ENCODE measurements around the gene PRPF18.

The PRPF18 gene

GRCh38 chr10:13604357-13605040, 17.7 kb downstream of the PRPF18 start:
- no peak for DNase-seq (ENCODE audit: low read depth in 2 of 2)

- DNase-seq (ENCODE audit: low read depth in 2 of 2): no peak
These were observed 21.6 kb downstream of the PRPF18 start for GRCh38 chr10:13608246-13608853.

- DNase-seq (ENCODE audit: low read depth in 2 of 2): no peak
These were observed 26.0 kb downstream of the PRPF18 start for GRCh38 chr10:13612654-13613373.

GRCh38 chr10:13613519-13613918, 26.8 kb downstream of the PRPF18 start:
- no peak for DNase-seq (ENCODE audit: low read depth in 2 of 2)

- DNase-seq (ENCODE audit: low read depth in 2 of 2): no peak
These were observed 28.0 kb downstream of the PRPF18 start for GRCh38 chr10:13614530-13615332.

GRCh38 chr10:13615650-13616300, 29.0 kb downstream of the PRPF18 start:
- no peak for DNase-seq (ENCODE audit: low read depth in 2 of 2)

GRCh38 chr10:13617116-13617515, 30.4 kb downstream of the PRPF18 start:
- DNase-seq (ENCODE audit: low read depth in 2 of 2): no peak

GRCh38 chr10:13621931-13622330, 35.2 kb downstream of the PRPF18 start:
- DNase-seq (ENCODE audit: low read depth in 2 of 2): no peak

- DNase-seq (ENCODE audit: low read depth in 2 of 2): no peak
These were observed 37.9 kb downstream of the PRPF18 start for GRCh38 chr10:13624630-13625029.

- no peak for DNase-seq (ENCODE audit: low read depth in 2 of 2)
These were observed 40.9 kb downstream of the PRPF18 start for GRCh38 chr10:13627459-13628310.

- DNase-seq (ENCODE audit: low read depth in 2 of 2): no peak
These were observed 41.9 kb downstream of the PRPF18 start for GRCh38 chr10:13628661-13629060.

- DNase-seq (ENCODE audit: low read depth in 2 of 2): no peak
These were observed 42.4 kb downstream of the PRPF18 start for GRCh38 chr10:13629116-13629515.

GRCh38 chr10:13630231-13630630, 43.5 kb downstream of the PRPF18 start:
- no peak for DNase-seq (ENCODE audit: low read depth in 2 of 2)

GRCh38 chr10:13631594-13631993, 44.8 kb downstream of the PRPF18 start:
- DNase-seq (ENCODE audit: low read depth in 2 of 2): no peak

GRCh38 chr10:13632440-13632839, 45.7 kb downstream of the PRPF18 start:
- DNase-seq (ENCODE audit: low read depth in 2 of 2): no peak

GRCh38 chr10:13632884-13633440, 46.2 kb downstream of the PRPF18 start:
- no peak for DNase-seq (ENCODE audit: low read depth in 2 of 2)

- no peak for DNase-seq (ENCODE audit: low read depth in 2 of 2)
These were observed 46.9 kb downstream of the PRPF18 start for GRCh38 chr10:13633689-13634088.

GRCh38 chr10:13634207-13634606, 47.4 kb downstream of the PRPF18 start:
- no peak for DNase-seq (ENCODE audit: low read depth in 2 of 2)

- no peak for DNase-seq (ENCODE audit: low read depth in 2 of 2)
These were observed 50.0 kb downstream of the PRPF18 start for GRCh38 chr10:13636776-13637175.

GRCh38 chr10:13637303-13637856, 50.6 kb downstream of the PRPF18 start:
- DNase-seq (ENCODE audit: low read depth in 2 of 2): no peak
